GM21526 (cell line): ENCODE results near the gene ARHGEF37.

Experiments
- ATAC-seq: cut with Tn5 transposase; IDR thresholded peaks from one replicate; pipeline ENCODE4 v1.9.1; 2021; ENCODE audit warnings: moderate library complexity; ENCODE audit not compliant: unreplicated experiment, low FRiP score

ARHGEF37 gene

GRCh38 chr5:149598966-149599365 is 17.7 kb downstream of the ARHGEF37 start:
- no peak for ATAC-seq

- ATAC-seq = no peak
These were observed 18.1 kb downstream of the ARHGEF37 start for GRCh38 chr5:149599375-149599774.

DNA sequence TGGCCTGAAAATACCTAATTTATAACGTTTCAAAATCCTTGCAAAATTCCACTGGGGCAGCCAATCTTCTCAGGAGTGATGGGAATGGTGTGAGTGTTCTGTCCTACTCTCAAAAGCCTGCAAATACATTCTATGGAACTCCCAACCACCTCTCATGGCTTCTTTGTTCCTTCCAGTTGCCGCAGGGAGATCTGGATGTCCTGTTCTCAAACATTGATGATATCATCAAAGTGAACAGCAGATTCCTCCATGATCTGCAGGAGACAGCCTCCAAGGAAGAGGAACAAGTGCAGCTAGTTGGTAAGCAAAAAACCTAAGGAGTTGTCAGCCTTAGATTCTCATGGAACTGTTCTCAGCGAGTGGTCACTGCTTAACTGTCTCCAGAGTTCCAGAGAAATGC is 19.6 kb downstream of the ARHGEF37 start:
- no peak for ATAC-seq

- no peak for ATAC-seq
These were observed 21.9 kb downstream of the ARHGEF37 start for GRCh38 chr5:149603210-149603609.

DNA sequence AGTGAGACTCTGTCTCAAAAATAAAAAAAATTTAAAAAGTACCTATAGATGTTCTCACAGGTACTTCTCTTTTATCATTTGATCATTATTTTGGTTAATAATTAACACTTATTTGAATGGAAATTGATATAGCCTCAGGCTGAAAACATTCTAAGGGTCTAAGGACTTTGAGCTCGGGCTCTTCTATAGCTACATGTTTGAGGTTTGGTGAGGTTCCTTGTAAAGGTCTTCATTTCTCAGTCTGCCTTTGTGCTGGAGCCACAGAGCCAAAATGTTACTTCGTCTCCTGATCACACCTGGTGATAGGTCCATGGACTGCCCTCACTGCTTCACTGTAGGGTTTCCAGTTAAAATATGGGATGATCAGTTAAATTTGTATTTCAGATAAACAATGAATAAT is 22.6 kb downstream of the ARHGEF37 start:
- ATAC-seq = no peak

GRCh38 chr5:149604321-149604720 is 23.0 kb downstream of the ARHGEF37 start:
- ATAC-seq = no peak

GRCh38 chr5:149605354-149605997 is 24.2 kb downstream of the ARHGEF37 start:
- ATAC-seq = no peak

DNA sequence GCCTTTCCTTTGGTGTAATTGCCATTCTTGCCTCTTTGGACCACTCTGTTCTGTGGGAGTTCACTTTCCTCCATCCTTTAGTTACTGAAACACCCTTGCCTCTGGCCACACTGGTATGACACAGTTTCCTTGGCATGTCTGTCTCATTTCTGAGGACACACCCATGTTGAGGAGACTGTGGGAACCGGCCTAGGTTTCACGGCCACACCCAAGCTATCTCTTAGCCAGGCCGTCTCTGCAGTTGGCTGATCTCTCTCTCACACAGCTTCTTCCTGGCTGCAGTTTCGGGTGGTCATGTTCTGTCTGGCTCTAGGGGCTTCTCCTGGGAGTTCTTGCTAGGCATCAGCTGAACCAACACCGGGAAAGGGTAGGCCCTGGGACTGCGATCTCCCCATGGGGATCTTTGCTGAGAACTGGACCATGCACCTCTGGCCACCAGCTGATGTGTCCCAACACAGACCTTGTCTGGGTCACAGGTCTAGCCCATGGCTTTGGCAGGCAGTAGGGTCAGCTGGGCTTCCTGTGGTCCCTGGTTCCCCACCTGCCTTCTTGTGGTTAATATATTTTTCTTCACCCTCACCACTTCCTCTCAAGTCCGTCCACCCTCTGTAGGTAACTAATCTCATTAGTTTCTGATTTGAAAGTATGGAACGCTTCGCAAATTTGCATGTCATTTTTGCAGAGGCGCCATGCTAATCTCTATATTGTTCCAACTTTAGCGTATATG is 24.9 kb downstream of the ARHGEF37 start:
- ATAC-seq = peak; percentile 84

- ATAC-seq = no peak
These were observed 27.7 kb downstream of the ARHGEF37 start for GRCh38 chr5:149608936-149609545.

DNA sequence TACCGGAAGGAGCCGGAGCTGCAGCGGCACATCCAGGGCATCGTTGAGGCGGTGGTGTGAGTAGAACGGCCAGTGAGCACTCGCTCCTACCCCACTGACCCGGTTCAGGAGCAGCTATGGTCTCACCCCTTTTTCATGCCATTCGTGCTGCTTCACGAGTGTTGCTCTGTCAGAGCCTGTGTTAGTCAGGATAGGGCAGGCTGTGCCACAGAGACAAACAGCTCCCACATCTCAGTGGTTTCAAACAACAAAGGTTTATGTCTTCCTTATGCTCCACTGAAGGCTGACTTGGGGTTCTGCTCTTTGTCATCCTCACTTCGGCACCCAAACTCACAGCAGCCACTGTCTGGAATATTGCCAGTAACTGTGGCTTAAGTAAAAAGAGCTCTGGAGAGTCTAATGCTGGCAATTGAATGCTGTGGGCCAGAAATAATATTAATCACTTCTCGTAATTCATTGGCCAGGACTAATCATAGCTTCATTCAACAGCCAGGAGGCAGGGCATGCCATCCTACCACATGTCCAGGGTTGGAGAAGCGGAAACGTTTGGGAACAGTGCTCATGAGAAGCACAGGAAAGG is 28.4 kb downstream of the ARHGEF37 start:
- ATAC-seq = no peak

GRCh38 chr5:149610589-149611255 is 29.4 kb downstream of the ARHGEF37 start:
- no peak for ATAC-seq

GRCh38 chr5:149611326-149611725 is 30.0 kb downstream of the ARHGEF37 start:
- no peak for ATAC-seq

- ATAC-seq = no peak
These were observed 33.0 kb downstream of the ARHGEF37 start for GRCh38 chr5:149614034-149614907.

GRCh38 chr5:149615976-149616375 is 34.7 kb downstream of the ARHGEF37 start:
- ATAC-seq = no peak

GRCh38 chr5:149616727-149617285 is 35.5 kb downstream of the ARHGEF37 start:
- peak; percentile 40 for ATAC-seq

DNA sequence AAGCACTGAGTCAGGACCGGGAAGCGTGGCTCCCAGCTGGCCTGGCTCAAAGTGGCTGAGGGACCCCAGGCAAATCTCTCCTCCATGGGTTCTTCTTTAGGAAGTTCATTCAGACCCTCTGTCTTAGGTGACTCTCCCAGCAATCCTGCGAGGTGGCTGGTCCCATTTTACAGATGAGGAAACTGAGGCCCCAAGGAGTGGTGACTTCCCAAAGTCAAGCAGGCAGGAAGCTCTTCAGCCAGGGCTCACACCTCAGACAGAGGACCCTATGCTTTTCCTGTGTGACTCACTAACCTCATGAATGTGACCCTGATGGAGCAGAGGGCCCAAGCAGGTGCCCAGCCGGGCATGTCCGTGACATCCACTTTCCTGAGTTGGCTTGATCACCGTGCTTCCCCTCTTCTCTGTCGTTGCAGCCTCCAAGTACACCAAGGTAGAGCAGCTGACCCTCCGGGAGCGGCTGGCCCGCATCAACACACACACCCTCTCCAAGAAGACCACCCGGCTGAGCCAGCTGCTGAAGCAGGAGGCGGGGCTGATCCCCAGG is 36.5 kb downstream of the ARHGEF37 start:
- peak; percentile 39 for ATAC-seq

- ATAC-seq = peak; percentile 57
These were observed 37.4 kb downstream of the ARHGEF37 start for GRCh38 chr5:149618581-149619248.

DNA sequence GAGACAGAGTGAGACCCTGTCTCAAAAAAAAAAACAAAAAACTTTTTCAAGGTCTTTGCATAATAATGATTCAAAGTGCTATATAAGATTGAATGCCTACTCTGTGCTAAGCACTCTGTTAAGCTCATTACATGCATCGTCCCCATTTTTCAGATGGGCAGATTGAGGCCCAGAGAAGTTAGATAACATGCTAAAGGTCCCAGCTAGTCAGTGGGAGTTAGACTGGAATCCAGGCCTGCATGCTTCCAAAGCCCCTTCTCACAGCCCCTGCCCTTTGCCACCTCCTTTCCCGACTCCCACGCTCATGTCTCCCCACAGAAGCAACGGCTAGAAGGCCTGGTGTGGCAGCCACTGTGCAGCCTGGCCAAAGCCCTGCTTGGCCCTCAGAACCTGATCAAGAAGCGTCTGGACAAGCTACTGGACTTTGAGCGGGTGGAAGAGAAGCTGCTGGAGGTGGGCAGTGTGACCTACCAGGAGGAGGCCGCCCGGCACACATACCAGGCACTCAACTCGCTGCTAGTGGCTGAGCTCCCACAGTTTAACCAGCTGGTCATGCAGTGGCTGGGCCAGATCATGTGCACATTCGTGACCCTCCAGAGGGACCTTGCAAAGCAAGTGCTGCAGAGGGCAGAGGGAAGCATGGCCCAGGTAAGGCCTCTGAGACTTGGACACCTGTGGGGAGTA is 40.3 kb downstream of the ARHGEF37 start:
- ATAC-seq = no peak
